GM19240 (cell line): ENCODE results near the gene MAP1B.

Source experiments
- DNase-seq: peaks from one replicate; pipeline ENCODE4 v3.0.0; 2011; ENCODE audit warnings: low spot score; ENCODE audit not compliant: insufficient read length

MAP1B gene

GRCh38 chr5:72222521-72222920 is 115.2 kb downstream of the MAP1B start:
- DNase-seq = no peak

- DNase-seq = no peak
These were observed 116.1 kb downstream of the MAP1B start for GRCh38 chr5:72223371-72223770.

GRCh38 chr5:72224946-72225463 is 117.7 kb downstream of the MAP1B start:
- DNase-seq = no peak

GRCh38 chr5:72225741-72226140 is 118.5 kb downstream of the MAP1B start:
- DNase-seq = no peak

- no peak for DNase-seq
These were observed 119.7 kb downstream of the MAP1B start for GRCh38 chr5:72226950-72227349.

- DNase-seq = no peak
These were observed 121.7 kb downstream of the MAP1B start for GRCh38 chr5:72228960-72229359.

GRCh38 chr5:72231991-72232703 is 124.9 kb downstream of the MAP1B start:
- DNase-seq = no peak

GRCh38 chr5:72232838-72233237 is 125.6 kb downstream of the MAP1B start:
- no peak for DNase-seq

GRCh38 chr5:72233835-72234234 is 126.6 kb downstream of the MAP1B start:
- no peak for DNase-seq

GRCh38 chr5:72234265-72234700 is 127.0 kb downstream of the MAP1B start:
- DNase-seq = peak; percentile 30

GRCh38 chr5:72234868-72235267 is 127.6 kb downstream of the MAP1B start:
- DNase-seq = no peak

GRCh38 chr5:72235725-72236124 is 128.4 kb downstream of the MAP1B start:
- DNase-seq = no peak

- no peak for DNase-seq
These were observed 130.1 kb downstream of the MAP1B start for GRCh38 chr5:72237415-72237814.

- no peak for DNase-seq
These were observed 130.6 kb downstream of the MAP1B start for GRCh38 chr5:72237879-72238278.

GRCh38 chr5:72238712-72239445 is 131.6 kb downstream of the MAP1B start:
- DNase-seq = no peak

GRCh38 chr5:72241346-72242003 is 134.2 kb downstream of the MAP1B start:
- DNase-seq = no peak

- DNase-seq = no peak
These were observed 135.7 kb downstream of the MAP1B start for GRCh38 chr5:72242796-72243475.

- no peak for DNase-seq
These were observed 136.4 kb downstream of the MAP1B start for GRCh38 chr5:72243706-72244105.

GRCh38 chr5:72244862-72245371 is 137.6 kb downstream of the MAP1B start:
- DNase-seq = peak; percentile 18

- DNase-seq = no peak
These were observed 138.3 kb downstream of the MAP1B start for GRCh38 chr5:72245546-72245945.

GRCh38 chr5:72245951-72246532 is 138.8 kb downstream of the MAP1B start:
- no peak for DNase-seq
